DOHH2 (cell line): ENCODE data around the gene ATIC.

ENCODE experiments used
- CTCF ChIP-seq: fragments of 200-600 bp; sonication (generic); IDR thresholded peaks from one replicate; pipeline ENCODE4 v1.5.1; 2014; ENCODE audit warnings: antibody characterized with exemption, mild to moderate bottlenecking, low read depth, low read length; ENCODE audit not compliant: poor library complexity, severe bottlenecking
- EZH2phosphoT487 ChIP-seq: fragments of 200-600 bp; sonication (generic); IDR thresholded peaks from 2 replicates; pipeline ENCODE4 v1.6.1; 2017; ENCODE audit warnings: borderline replicate concordance, mild to moderate bottlenecking, antibody characterized with exemption, low read length, moderate library complexity, mixed read lengths

- TF ChIP-seq CTCF (no peak), EZH2phosphoT487 (no peak)
Measured at GRCh38 chr2:215286309-215286708, 25.6 kb upstream of the ATIC start.
